GM21529 (cell line): ENCODE data around the gene GPATCH2.
A peak's percentile ranks its signal among the peaks of the same experiment; 100 is the strongest.
"Not testable (repeated sequence)": the region's sequence is repeated elsewhere in the genome, so short reads cannot be mapped to it uniquely, and the experiment has no call there.

ENCODE experiments used
- ATAC-seq: cut with Tn5 transposase; IDR thresholded peaks from one replicate; pipeline ENCODE4 v1.9.1; 2021; ENCODE audit not compliant: unreplicated experiment

Gene GPATCH2

GRCh38 chr1:217584286-217584811, 46.5 kb downstream of the GPATCH2 start:
- ATAC-seq: not testable (repeated sequence)

GRCh38 chr1:217577336-217577735, 53.6 kb downstream of the GPATCH2 start:
- ATAC-seq: no peak

GRCh38 chr1:217574265-217574949, 56.5 kb downstream of the GPATCH2 start:
- no peak for ATAC-seq

GRCh38 chr1:217569021-217569420, 61.9 kb downstream of the GPATCH2 start:
- ATAC-seq: no peak

GRCh38 chr1:217568200-217568599, 62.7 kb downstream of the GPATCH2 start:
- ATAC-seq: no peak

- ATAC-seq: no peak
Measured at GRCh38 chr1:217564833-217565232, 66.1 kb downstream of the GPATCH2 start.

- no peak for ATAC-seq
Measured at GRCh38 chr1:217564207-217564606, 66.7 kb downstream of the GPATCH2 start.

- ATAC-seq: no peak
Measured at GRCh38 chr1:217563179-217563578, 67.7 kb downstream of the GPATCH2 start.

GRCh38 chr1:217562229-217562878, 68.5 kb downstream of the GPATCH2 start:
- ATAC-seq: no peak

- ATAC-seq: no peak
Measured at GRCh38 chr1:217561446-217561845, 69.4 kb downstream of the GPATCH2 start.

- no peak for ATAC-seq
Measured at GRCh38 chr1:217554849-217555248, 76.0 kb downstream of the GPATCH2 start.

GRCh38 chr1:217553949-217554509, 76.9 kb downstream of the GPATCH2 start:
- ATAC-seq: no peak

- ATAC-seq: no peak
Measured at GRCh38 chr1:217552339-217552951, 78.4 kb downstream of the GPATCH2 start.

GRCh38 chr1:217542837-217543236, 88.1 kb downstream of the GPATCH2 start:
- ATAC-seq: peak; percentile 87

GRCh38 chr1:217542136-217542777, 88.6 kb downstream of the GPATCH2 start:
- ATAC-seq: no peak

- no peak for ATAC-seq
Measured at GRCh38 chr1:217540321-217540720, 90.6 kb downstream of the GPATCH2 start.

- no peak for ATAC-seq
Measured at GRCh38 chr1:217539510-217539909, 91.4 kb downstream of the GPATCH2 start.

GRCh38 chr1:217535601-217536377, 95.1 kb downstream of the GPATCH2 start:
- ATAC-seq: no peak

- no peak for ATAC-seq
Measured at GRCh38 chr1:217534566-217534965, 96.3 kb downstream of the GPATCH2 start.

- no peak for ATAC-seq
Measured at GRCh38 chr1:217528271-217528670, 102.6 kb downstream of the GPATCH2 start.
